Measurements from ENCODE around the gene MNS1. TPM values are rescaled to one million over a fixed set of nuclear protein-coding genes. Genes with fewer than 3 reads are reported as not detected.
"Not testable (repeated sequence)": the region's sequence is repeated elsewhere in the genome, so short reads cannot be mapped to it uniquely, and the experiment has no call there.

MNS1 gene
- total and polyA plus RNA-seq, 8 donors, result 0.58 to 39.4 (median 1.2) TPM; not detected in 1

GRCh38 chr15:56411122-56411749 lies 53.7 kb downstream of the MNS1 start:
- H3K27ac ChIP-seq, result no peak overlapping the region
- DNase-seq, result no peak
- WGBS, 5 donors, result 64 to 84% (median 75%) methylated on average over 2 of the region's 2 CpGs
- H3K9me3 ChIP-seq, result no peaks in the 10 kb centered on the region
- TF ChIP-seq POLR2A (IDR thresholded peaks at IDR 0.05), result no peak
- no peak for TF ChIP-seq EP300 (IDR thresholded peaks at IDR 0.05)
- no peak for TF ChIP-seq POLR2AphosphoS5 (IDR thresholded peaks at IDR 0.05)
- no peak for TF ChIP-seq CTCF (IDR thresholded peaks at IDR 0.05)
- no peaks in the 10 kb centered on the region for H3K27me3 ChIP-seq
- H3K4me1 ChIP-seq, result no peaks in the 10 kb centered on the region
- H3K4me3 ChIP-seq, result no peak overlapping the region
- intact Hi-C loops (cut with DNase I; ENCODE audit: low total_unique reads), result no loop called here
- H3K36me3 ChIP-seq, result no peaks in the 10 kb centered on the region

- H3K9me3 ChIP-seq, result no peaks in the 10 kb centered on the region
- no peaks in the 10 kb centered on the region for H3K36me3 ChIP-seq
- H3K27ac ChIP-seq, result no peak overlapping the region
- no peak overlapping the region for H3K4me3 ChIP-seq
- no peaks in the 10 kb centered on the region for H3K27me3 ChIP-seq
- no peak for DNase-seq
- H3K4me1 ChIP-seq, result no peaks in the 10 kb centered on the region
- TF ChIP-seq CTCF (IDR thresholded peaks at IDR 0.05), result no peak
- TF ChIP-seq EP300 (IDR thresholded peaks at IDR 0.05), result no peak
- no peak for TF ChIP-seq POLR2A (IDR thresholded peaks at IDR 0.05)
- no peak for TF ChIP-seq POLR2AphosphoS5 (IDR thresholded peaks at IDR 0.05)
- intact Hi-C loops (cut with DNase I; ENCODE audit: low total_unique reads), result no loop called here
These were observed 54.2 kb downstream of the MNS1 start for GRCh38 chr15:56410721-56411120.

GRCh38 chr15:56399209-56399608 lies 65.7 kb downstream of the MNS1 start:
- H3K27ac ChIP-seq; H3K9me3 ChIP-seq; H3K27me3 ChIP-seq; H3K4me1 ChIP-seq; H3K4me3 ChIP-seq; H3K36me3 ChIP-seq; intact Hi-C loops (cut with DNase I; ENCODE audit: low total_unique reads); DNase-seq: not testable (repeated sequence)
- WGBS, 5 donors, result 94 to 98% (median 97%) methylated on average over 9 to 11 of the region's 11 CpGs

GRCh38 chr15:56397325-56397724 lies 67.6 kb downstream of the MNS1 start:
- H3K4me3 ChIP-seq; H3K27ac ChIP-seq; H3K9me3 ChIP-seq; H3K36me3 ChIP-seq; intact Hi-C loops (cut with DNase I; ENCODE audit: low total_unique reads); DNase-seq; H3K4me1 ChIP-seq; H3K27me3 ChIP-seq: not testable (repeated sequence)
- WGBS, 5 donors, result 96 to 100% (median 99%) methylated on average over 3 of the region's 3 CpGs

GRCh38 chr15:56394909-56395308 lies 70.0 kb downstream of the MNS1 start:
- intact Hi-C loops (cut with DNase I; ENCODE audit: low total_unique reads), result no loop called here
- 88 to 99% (median 96%) methylated on average over 1 of the region's 1 CpG for WGBS, 5 donors
- no peak for DNase-seq
- Histone ChIP-seq H3K36me3 (no peaks in the 10 kb centered on the region), H3K9me3 (no peaks in the 10 kb centered on the region), H3K27ac (no peak overlapping the region), H3K4me3 (no peak overlapping the region), H3K4me1 (no peaks in the 10 kb centered on the region), H3K27me3 (no peaks in the 10 kb centered on the region)
- TF ChIP-seq POLR2A (IDR thresholded peaks at IDR 0.05), result no peak
- TF ChIP-seq POLR2AphosphoS5 (IDR thresholded peaks at IDR 0.05), result no peak
- TF ChIP-seq EP300 (IDR thresholded peaks at IDR 0.05), result no peak
- TF ChIP-seq CTCF (IDR thresholded peaks at IDR 0.05), result no peak
